ENCODE data around the gene MTNR1A. TPM values are rescaled to one million over a fixed set of nuclear protein-coding genes. Genes with fewer than 3 reads are reported as not detected.
"Not testable (repeated sequence)": the region's sequence is repeated elsewhere in the genome, so short reads cannot be mapped to it uniquely, and the experiment has no call there.

The MTNR1A gene
- total RNA-seq, 2 donors from 2014 or later, result not detected

GRCh38 chr4:186534056-186534455, 21.3 kb downstream of the MTNR1A start:
- Histone ChIP-seq H3K27me3 (no peaks in the 10 kb centered on the region), H3K4me3 (no peak overlapping the region), H3K4me1 (no peaks in the 10 kb centered on the region), H3K36me3 (no peaks in the 10 kb centered on the region), H3K9me3 (no peaks in the 10 kb centered on the region), H3K27ac (no peak overlapping the region)
- TF ChIP-seq CTCF (IDR thresholded peaks at IDR 0.05), result no peak
- no peak for DNase-seq (ENCODE audit: low spot score)

GRCh38 chr4:186523927-186524326, 31.4 kb downstream of the MTNR1A start:
- not testable (repeated sequence) for DNase-seq (ENCODE audit: low spot score); H3K4me1 ChIP-seq; H3K4me3 ChIP-seq; H3K36me3 ChIP-seq; H3K9me3 ChIP-seq; H3K27me3 ChIP-seq; H3K27ac ChIP-seq

GRCh38 chr4:186516287-186516686, 39.1 kb downstream of the MTNR1A start:
- H3K4me1 ChIP-seq, result no peaks in the 10 kb centered on the region
- H3K4me3 ChIP-seq, result no peak overlapping the region
- no peaks in the 10 kb centered on the region for H3K36me3 ChIP-seq
- no peak overlapping the region for H3K27ac ChIP-seq
- no peak for TF ChIP-seq CTCF (IDR thresholded peaks at IDR 0.05)
- H3K9me3 ChIP-seq, result no peaks in the 10 kb centered on the region
- no peak for DNase-seq (ENCODE audit: low spot score)
- no peaks in the 10 kb centered on the region for H3K27me3 ChIP-seq

- Histone ChIP-seq H3K4me1 (no peaks in the 10 kb centered on the region), H3K4me3 (no peak overlapping the region), H3K27ac (no peak overlapping the region), H3K36me3 (no peaks in the 10 kb centered on the region), H3K9me3 (peaks cover 0 to 14% of the 10 kb centered on the region in 2 donors), H3K27me3 (no peaks in the 10 kb centered on the region)
- DNase-seq (ENCODE audit: low spot score), result no peak
- no peak for TF ChIP-seq CTCF (IDR thresholded peaks at IDR 0.05)
Measured at GRCh38 chr4:186514271-186514950, 41.0 kb downstream of the MTNR1A start.

GRCh38 chr4:186504771-186505170, 50.6 kb downstream of the MTNR1A start:
- H3K9me3 ChIP-seq; DNase-seq (ENCODE audit: low spot score); H3K4me3 ChIP-seq; H3K27me3 ChIP-seq; H3K36me3 ChIP-seq; H3K27ac ChIP-seq; H3K4me1 ChIP-seq: not testable (repeated sequence)

GRCh38 chr4:186502231-186502630, 53.1 kb downstream of the MTNR1A start:
- Histone ChIP-seq H3K27ac (no peak overlapping the region), H3K36me3 (no peaks in the 10 kb centered on the region), H3K9me3 (no peaks in the 10 kb centered on the region), H3K27me3 (no peaks in the 10 kb centered on the region), H3K4me1 (no peaks in the 10 kb centered on the region), H3K4me3 (no peak overlapping the region)
- TF ChIP-seq CTCF (IDR thresholded peaks at IDR 0.05), result no peak
- no peak for DNase-seq (ENCODE audit: low spot score)

- TF ChIP-seq CTCF (IDR thresholded peaks at IDR 0.05), result no peak
- Histone ChIP-seq H3K27me3 (no peaks in the 10 kb centered on the region), H3K4me3 (no peak overlapping the region), H3K27ac (no peak overlapping the region), H3K9me3 (no peaks in the 10 kb centered on the region), H3K36me3 (no peaks in the 10 kb centered on the region), H3K4me1 (no peaks in the 10 kb centered on the region)
- no peak for DNase-seq (ENCODE audit: low spot score)
Measured at GRCh38 chr4:186501554-186501953, 53.8 kb downstream of the MTNR1A start.

Measured in right atrium auricular region (tissue), 2 donors.